Psoas muscle (tissue), 8 donors: Measurements from ENCODE around the gene HOMER1. TPM values are rescaled to one million over a fixed set of nuclear protein-coding genes. Genes with fewer than 3 reads are reported as not detected.
A peak's percentile ranks its signal among the peaks of the same experiment; 100 is the strongest.

Experiments
- ATAC-seq, 4 donors: fragments of 200-7000 bp; cut with Tn5 transposase; one replicate each; pipeline ENCODE4 v1.9.1; 2020; ENCODE audit warnings: moderate library complexity in 3 of 4, mild to moderate bottlenecking in 2 of 4
- DNase-seq, 2 donors: peaks; one replicate each; pipeline ENCODE4 v3.0.0-alpha.2; 2020
- H3K27ac ChIP-seq: fragments of 200-600 bp; one replicate; pipeline ENCODE4 v1.8.0; 2022
- H3K27me3 ChIP-seq, 3 donors: fragments of 200-600 bp in 1 of 3; one replicate each; pipeline versions ENCODE4 v1.6.1 to v1.8.0; 2013 to 2022; ENCODE audit warnings: low read length in 2 of 3, mild to moderate bottlenecking in 2 of 3, moderate library complexity in 1 of 3; ENCODE audit not compliant: insufficient read depth in 3 of 3
- H3K36me3 ChIP-seq, 2 donors: fragments of 200-600 bp in 1 of 2; one replicate each; pipeline versions ENCODE4 v1.6.1 to v1.8.0; 2013 to 2022; ENCODE audit warnings: low read depth in 1 of 2, mild to moderate bottlenecking in 1 of 2, moderate library complexity in 1 of 2; ENCODE audit not compliant: insufficient read depth in 1 of 2
- H3K4me1 ChIP-seq: fragments of 200-600 bp; one replicate; pipeline ENCODE4 v1.8.0; 2022
- H3K4me3 ChIP-seq: fragments of 200-600 bp; one replicate; pipeline ENCODE4 v1.8.0; 2022; ENCODE audit warnings: mild to moderate bottlenecking
- H3K9me3 ChIP-seq: fragments of 200-600 bp; one replicate; pipeline ENCODE4 v1.8.0; 2022
- CTCF ChIP-seq: fragments of 200-600 bp; IDR thresholded peaks from one replicate; pipeline ENCODE4 v1.8.0; 2022; ENCODE audit warnings: antibody characterized with exemption
- WGBS, 3 donors: extraction: QIAGEN DNeasy Blood & Tissue Kit; methylation state at CpG; one replicate each; pipeline versions ENCODE4 v1.1.6 to v1.1.7; 2013; 5-methylcytosine and 5-hydroxymethylcytosine counted together
- intact Hi-C, 2 donors: fragments of 100-400 bp; cut with DNase I; formaldehyde crosslinking; loops; one replicate each; pipeline versions ENCODE4 v1.11.0 to v1.14.2; 2022
- polyA plus RNA-seq, 3 donors: library from polyadenylated mRNA; stranded (reverse); fragments of 200-250 nt; gene quantifications; one replicate each; pipeline ENCODE4 v1.2.3, GENCODE V29; 2013
- total RNA-seq, 4 donors: library from RNA; stranded (reverse); fragmentation: NEBNext Ultra II Directional in 2 of 4; extraction: Animal tissue kit (Norgen Biotek cat#: 25700) in 2 of 4; gene quantifications; one replicate each; pipeline versions ENCODE4 v1.2.1 to v1.2.4, GENCODE V29; 2021 to 2023
- donor health status: healthy with polysubstance abuse.
- donor health status: DM: no; HTN: no; CAD: no; lungs with moderate emphysema.
- donor health status: Bipolar disorder and iron deficiency.
- donor health status: healthy.
- donor health status: DM: yes; HTN: yes; CAD: no.
- donor health status: DM: no; HTN: no; CAD: no.
- donor health status: DM: no; HTN: no; CAD: no.
- donor health status: DM: yes; HTN: yes; CAD: no.

Gene HOMER1
- total and polyA plus RNA-seq, 7 donors, result 3.2 to 52.4 (median 34.3) TPM

DNA sequence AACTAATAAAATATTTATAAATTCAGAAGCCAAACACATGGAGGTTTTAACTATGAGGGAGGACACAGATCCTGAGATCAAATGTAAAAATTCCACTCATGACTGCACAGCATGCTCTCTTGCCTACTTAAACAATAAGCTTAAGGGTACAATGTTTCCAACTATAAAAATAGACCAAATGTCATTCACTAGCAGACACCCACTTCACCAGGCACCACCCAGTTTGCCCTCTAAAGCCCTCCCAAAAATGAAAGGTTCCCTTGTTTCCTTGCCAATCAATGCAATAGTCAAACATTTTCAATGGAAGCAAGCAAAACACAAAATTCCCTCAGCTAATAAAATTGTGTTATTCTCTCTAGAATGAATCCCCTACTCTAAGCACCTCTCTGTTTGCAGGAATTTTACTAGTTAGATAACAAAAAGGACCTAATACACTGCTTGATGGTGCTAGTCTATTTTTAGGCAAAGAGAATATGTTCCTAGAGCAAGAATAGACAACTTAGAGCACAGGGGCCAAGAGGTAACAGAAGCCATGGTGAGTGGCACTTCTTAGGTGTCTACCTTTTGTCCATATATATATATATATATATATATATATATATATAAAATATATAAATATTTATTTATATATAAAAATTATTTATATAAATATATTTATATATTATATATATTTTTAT, 135.3 kb downstream of the HOMER1 start:
- Histone ChIP-seq H3K4me3 (no peak overlapping the region), H3K27ac (no peak overlapping the region), H3K36me3 (peaks cover 0 to 15% of the 10 kb centered on the region in 2 donors), H3K4me1 (peaks cover 5% of the 10 kb centered on the region), H3K27me3 (no peaks in the 10 kb centered on the region), H3K9me3 (peaks cover 15% of the 10 kb centered on the region)
- TF ChIP-seq CTCF, result no peak
- DNase-seq, result no peak
- peak in 3 of 4 donors; percentile 58 to 80 (median 80) for ATAC-seq
- intact Hi-C loops, result no loop called here

GRCh38 chr5:79357398-79357797, 156.5 kb downstream of the HOMER1 start:
- Histone ChIP-seq H3K4me1 (no peaks in the 10 kb centered on the region), H3K36me3 (no peaks in the 10 kb centered on the region), H3K9me3 (no peaks in the 10 kb centered on the region), H3K27me3 (no peaks in the 10 kb centered on the region), H3K4me3 (no peak overlapping the region), H3K27ac (no peak overlapping the region)
- intact Hi-C loops, result no loop called here
- ATAC-seq (no peak), DNase-seq (no peak)
- WGBS, 3 donors, result 3 to 6% (median 3%) methylated on average over 1 of the region's 1 CpG
- TF ChIP-seq CTCF, result no peak

DNA sequence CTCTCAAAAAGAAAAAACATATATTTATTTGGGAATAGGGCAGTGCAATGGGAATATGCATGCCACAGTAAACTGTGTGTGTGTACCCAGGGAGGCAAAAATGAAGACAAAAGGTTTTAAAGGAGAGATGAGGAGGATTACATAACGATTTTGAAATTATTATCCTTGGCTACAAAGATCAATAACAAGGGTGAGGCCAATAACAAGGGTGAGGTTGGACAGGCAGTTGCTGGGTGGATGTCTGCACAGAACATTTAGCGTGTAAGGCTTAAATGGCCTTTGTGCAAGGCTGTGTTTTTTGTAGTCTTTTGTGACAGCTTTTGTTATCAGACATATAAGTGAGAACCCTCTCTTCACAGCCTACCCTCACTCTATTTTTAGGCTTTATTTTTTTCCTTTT, 164.1 kb downstream of the HOMER1 start:
- intact Hi-C loops, result no loop called here
- DNase-seq (no peak), ATAC-seq (no peak)
- Histone ChIP-seq H3K27ac (no peak overlapping the region), H3K4me3 (no peak overlapping the region), H3K27me3 (no peaks in the 10 kb centered on the region), H3K36me3 (no peaks in the 10 kb centered on the region), H3K9me3 (no peaks in the 10 kb centered on the region), H3K4me1 (no peaks in the 10 kb centered on the region)
- no peak for TF ChIP-seq CTCF
- WGBS, 3 donors, result 76 to 89% (median 82%) methylated on average over 2 of the region's 2 CpGs

DNA sequence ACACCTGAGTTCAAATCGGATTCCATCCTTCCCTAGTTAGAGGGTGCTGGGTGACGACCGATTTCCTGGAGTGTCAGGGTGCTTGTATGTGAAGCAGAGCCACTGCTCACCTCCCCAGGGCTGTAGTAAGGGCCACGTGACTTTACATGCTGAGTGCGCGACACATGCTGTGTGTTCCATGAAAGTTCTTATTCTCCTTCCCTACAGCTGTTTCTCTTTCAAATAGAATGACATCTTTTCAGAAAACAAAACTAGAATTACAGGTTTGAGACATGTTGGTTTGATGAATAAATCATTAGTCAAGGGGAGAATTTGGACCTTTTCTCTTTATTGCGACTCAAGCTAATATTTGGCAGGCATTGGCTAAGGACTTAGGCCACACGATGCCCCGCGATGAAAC, 164.9 kb downstream of the HOMER1 start:
- Histone ChIP-seq H3K36me3 (no peaks in the 10 kb centered on the region), H3K4me1 (no peaks in the 10 kb centered on the region), H3K4me3 (no peak overlapping the region), H3K9me3 (no peaks in the 10 kb centered on the region), H3K27ac (no peak overlapping the region), H3K27me3 (no peaks in the 10 kb centered on the region)
- 71 to 84% (median 81%) methylated on average over 10 of the region's 10 CpGs for WGBS, 3 donors
- TF ChIP-seq CTCF, result no peak
- ATAC-seq, result no peak
- no peak for DNase-seq
- intact Hi-C loops, result no loop called here

- no peak for TF ChIP-seq CTCF
- no peak overlapping the region for H3K27ac ChIP-seq
- DNase-seq (no peak), ATAC-seq (peak in 3 of 4 donors; percentile 34 to 58 (median 56))
- H3K27me3 ChIP-seq, result no peaks in the 10 kb centered on the region
- no peak overlapping the region for H3K4me3 ChIP-seq
- no peaks in the 10 kb centered on the region for H3K4me1 ChIP-seq
- H3K9me3 ChIP-seq, result no peaks in the 10 kb centered on the region
- no peaks in the 10 kb centered on the region for H3K36me3 ChIP-seq
- intact Hi-C loops, result no loop called here
- 84 to 87% (median 85%) methylated on average over 6 of the region's 6 CpGs for WGBS, 3 donors
Observed at GRCh38 chr5:79346420-79346824, 167.5 kb downstream of the HOMER1 start.
